Astrocyte (in vitro differentiated cells and primary cell): ENCODE results near the gene RAB3A. TPM values are rescaled to one million over a fixed set of nuclear protein-coding genes. Genes with fewer than 3 reads are reported as not detected.

ENCODE experiments used
- DNase-seq: peaks from one replicate; pipeline ENCODE4 v3.0.0-alpha.2; 2010; ENCODE audit warnings: low read depth
- FAIRE-seq: peaks from 2 replicates; lab custom pipeline; 2011; peaks lifted over from hg19 to GRCh38; lab: Jason Lieb, UNC
- H2AFZ ChIP-seq: 2 replicates; pipeline ENCODE4 v1.6.0; 2012; ENCODE audit warnings: low read depth, low read length, inconsistent platforms
- H3K27ac ChIP-seq: 2 replicates; pipeline ENCODE4 v1.5.1; 2011; ENCODE audit warnings: low read depth, low read length, inconsistent platforms
- H3K27me3 ChIP-seq: 2 replicates; pipeline ENCODE4 v1.6.0; 2011; ENCODE audit warnings: low read length, inconsistent platforms; ENCODE audit not compliant: insufficient read depth
- H3K36me3 ChIP-seq: 2 replicates; pipeline ENCODE4 v1.5.1; 2011; ENCODE audit warnings: low read length, inconsistent platforms; ENCODE audit not compliant: insufficient read depth
- H3K4me1 ChIP-seq: 2 replicates; pipeline ENCODE4 v1.5.1; 2011; ENCODE audit warnings: low read length, inconsistent platforms; ENCODE audit not compliant: insufficient read depth
- H3K4me2 ChIP-seq: 2 replicates; pipeline ENCODE4 v1.6.0; 2012; ENCODE audit warnings: low read length, inconsistent platforms
- H3K4me3 ChIP-seq: 2 replicates; pipeline ENCODE4 v1.5.1; 2011; ENCODE audit warnings: low read depth, mild to moderate bottlenecking, low read length, inconsistent platforms; ENCODE audit not compliant: insufficient read depth
- H3K79me2 ChIP-seq: 2 replicates; pipeline ENCODE4 v1.6.0; 2012; ENCODE audit warnings: mild to moderate bottlenecking, low read length, inconsistent platforms; ENCODE audit not compliant: insufficient read depth
- H3K9ac ChIP-seq: 2 replicates; pipeline ENCODE4 v1.6.0; 2012; ENCODE audit warnings: mild to moderate bottlenecking, low read length, inconsistent platforms
- H3K9me3 ChIP-seq: 2 replicates; pipeline ENCODE4 v1.5.1; 2012; ENCODE audit warnings: low read depth, mild to moderate bottlenecking, low read length, inconsistent platforms; ENCODE audit not compliant: insufficient read depth
- H4K20me1 ChIP-seq: 2 replicates; pipeline ENCODE4 v1.6.0; 2012; ENCODE audit warnings: low read length, inconsistent platforms; ENCODE audit not compliant: insufficient read depth
- H3K27ac Mint-ChIP-seq: one replicate; pipeline ENCODE4 v1.8.0; 2021; ENCODE audit warnings: mild to moderate bottlenecking, mixed read lengths; ENCODE audit not compliant: unreplicated experiment
- H3K27me3 Mint-ChIP-seq: one replicate; pipeline ENCODE4 v1.8.0; 2021; ENCODE audit warnings: low read depth, mixed read lengths; ENCODE audit not compliant: unreplicated experiment
- H3K36me3 Mint-ChIP-seq: one replicate; pipeline ENCODE4 v1.8.0; 2021; ENCODE audit warnings: low read depth, mixed read lengths; ENCODE audit not compliant: unreplicated experiment
- H3K4me1 Mint-ChIP-seq: one replicate; pipeline ENCODE4 v1.8.0; 2021; ENCODE audit warnings: low read depth, mixed read lengths; ENCODE audit not compliant: unreplicated experiment
- H3K4me3 Mint-ChIP-seq: one replicate; pipeline ENCODE4 v1.8.0; 2021; ENCODE audit warnings: mild to moderate bottlenecking, moderate library complexity, mixed read lengths; ENCODE audit not compliant: unreplicated experiment
- H3K9me3 Mint-ChIP-seq: one replicate; pipeline ENCODE4 v1.8.0; 2021; ENCODE audit warnings: mild to moderate bottlenecking, mixed read lengths; ENCODE audit not compliant: unreplicated experiment
- CTCF ChIP-seq: IDR thresholded peaks from 2 replicates; pipeline ENCODE4 v1.5.1; 2011; ENCODE audit warnings: low read depth, mild to moderate bottlenecking, inconsistent platforms, low read length, moderate library complexity; ENCODE audit not compliant: insufficient read depth
- EZH2 ChIP-seq: IDR thresholded peaks from 2 replicates; pipeline ENCODE4 v1.6.1; 2012; ENCODE audit warnings: mild to moderate bottlenecking, low read length, inconsistent platforms; ENCODE audit not compliant: insufficient read depth
- total RNA-seq: library from RNA; stranded (reverse); gene quantifications from 2 replicates; pipeline ENCODE4 v1.2.1, GENCODE V29; 2021

The RAB3A gene
- total RNA-seq, 1 donor from 2014 or later = 7.5 TPM

- peaks cover 4% of the 10 kb centered on the region for H3K4me1 Mint-ChIP-seq
- H3K9ac ChIP-seq = peak overlapping the region; percentile 72
- H3K9me3 ChIP-seq = no peaks in the 10 kb centered on the region
- TF ChIP-seq CTCF (no peak), EZH2 (no peak)
- peak; percentile 93 for DNase-seq
- H3K27ac Mint-ChIP-seq = peak overlapping the region; percentile 92
- H3K36me3 Mint-ChIP-seq = no peaks in the 10 kb centered on the region
- no peaks in the 10 kb centered on the region for H3K36me3 ChIP-seq
- peaks cover 9% of the 10 kb centered on the region for H3K4me1 ChIP-seq
- H3K79me2 ChIP-seq = no peaks in the 10 kb centered on the region
- peak overlapping the region; percentile 76 for H2AFZ ChIP-seq
- H3K27ac ChIP-seq = no peak overlapping the region
- peak overlapping the region; percentile 38 for H3K4me3 ChIP-seq
- H4K20me1 ChIP-seq = no peaks in the 10 kb centered on the region
- H3K9me3 Mint-ChIP-seq = no peaks in the 10 kb centered on the region
- H3K4me2 ChIP-seq = peak overlapping the region; percentile 81
- peak; percentile 100 for FAIRE-seq
- peak overlapping the region; percentile 86 for H3K4me3 Mint-ChIP-seq
- H3K27me3 Mint-ChIP-seq = peaks cover 21% of the 10 kb centered on the region
- H3K27me3 ChIP-seq = peaks cover 17% of the 10 kb centered on the region
These were observed 20.9 kb upstream of the RAB3A start for GRCh38 chr19:18224525-18225354.

DNA sequence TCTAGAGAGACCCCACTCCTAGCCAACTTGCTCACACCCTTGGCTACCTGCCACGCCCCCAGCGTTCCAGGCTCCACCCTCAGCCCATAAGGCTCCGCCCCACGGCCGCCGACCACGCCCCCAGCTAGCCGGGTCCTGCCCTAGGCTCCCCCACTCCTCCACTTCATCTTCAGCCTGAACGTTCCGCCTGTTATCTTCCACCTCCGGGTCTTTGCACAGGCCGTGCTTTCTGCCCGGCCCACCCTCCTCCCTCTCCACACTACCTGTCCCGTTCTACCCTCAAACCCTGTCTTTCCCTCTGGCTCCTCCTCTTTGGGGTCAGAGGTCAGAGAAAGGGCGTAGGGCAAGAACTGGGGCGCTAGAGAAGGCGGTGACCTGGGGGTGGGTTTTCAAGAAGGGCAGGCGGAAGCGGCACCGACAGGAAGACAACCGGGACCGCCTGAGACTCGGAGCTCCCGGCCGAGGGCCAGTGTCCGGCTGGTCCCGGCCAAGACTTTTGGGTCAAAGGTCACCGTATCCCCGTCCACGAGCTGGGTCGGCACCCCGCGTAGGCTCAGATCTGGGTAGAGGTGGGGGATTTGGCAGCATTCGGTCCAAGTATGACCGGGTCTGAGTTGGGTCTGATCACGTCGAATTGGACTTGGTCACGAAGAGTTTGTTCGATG is 20.1 kb upstream of the RAB3A start:
- H3K27ac Mint-ChIP-seq = peak overlapping the region; percentile 92
- FAIRE-seq = no peak
- Histone ChIP-seq H4K20me1 (no peaks in the 10 kb centered on the region), H3K27ac (no peak overlapping the region), H3K9me3 (no peaks in the 10 kb centered on the region), H2AFZ (peak overlapping the region; percentile 69), H3K36me3 (no peaks in the 10 kb centered on the region), H3K4me3 (peak overlapping the region; percentile 38), H3K27me3 (peaks cover 16% of the 10 kb centered on the region), H3K4me2 (peak overlapping the region; percentile 81), H3K79me2 (no peaks in the 10 kb centered on the region), H3K9ac (peak overlapping the region; percentile 45), H3K4me1 (peaks cover 9% of the 10 kb centered on the region)
- no peak for TF ChIP-seq CTCF
- H3K4me1 Mint-ChIP-seq = peaks cover 5% of the 10 kb centered on the region
- no peak for DNase-seq
- peak overlapping the region; percentile 86 for H3K4me3 Mint-ChIP-seq
- no peaks in the 10 kb centered on the region for H3K9me3 Mint-ChIP-seq
- H3K27me3 Mint-ChIP-seq = peaks cover 20% of the 10 kb centered on the region
- H3K36me3 Mint-ChIP-seq = no peaks in the 10 kb centered on the region
